Colonic mucosa (tissue), 4 donors: ENCODE measurements around the gene CYB5D1. TPM values are rescaled to one million over a fixed set of nuclear protein-coding genes. Genes with fewer than 3 reads are reported as not detected.

ENCODE experiments used
- DNase-seq: peaks from one replicate; pipeline ENCODE4 v3.0.0-alpha.2; 2020
- H3K27ac ChIP-seq: fragments of 200-600 bp; one replicate; pipeline ENCODE4 v1.8.0; 2021
- H3K27me3 ChIP-seq: fragments of 200-600 bp; one replicate; pipeline ENCODE4 v1.8.0; 2021
- H3K36me3 ChIP-seq: fragments of 200-600 bp; one replicate; pipeline ENCODE4 v1.8.0; 2021
- H3K4me1 ChIP-seq: fragments of 200-600 bp; one replicate; pipeline ENCODE4 v1.8.0; 2021; ENCODE audit warnings: mild to moderate bottlenecking
- H3K4me3 ChIP-seq: fragments of 200-600 bp; one replicate; pipeline ENCODE4 v1.8.0; 2021
- H3K9ac ChIP-seq, 2 donors: one replicate each; pipeline ENCODE4 v1.7.0; 2013; ENCODE audit warnings: control low read depth in 2 of 2, low read depth in 2 of 2, low read length in 2 of 2
- H3K9me3 ChIP-seq: fragments of 200-600 bp; one replicate; pipeline ENCODE4 v1.8.0; 2021
- CTCF ChIP-seq: fragments of 200-600 bp; IDR thresholded peaks from one replicate; pipeline ENCODE4 v1.8.0; 2022; ENCODE audit warnings: antibody characterized with exemption, mild to moderate bottlenecking
- intact Hi-C: fragments of 100-400 bp; cut with DNase I; formaldehyde crosslinking; loops from one replicate; pipeline ENCODE4 v1.14.1; 2022
- total RNA-seq, 2 donors: library from RNA; stranded (reverse); fragmentation: NEBNext Ultra II Directional in 1 of 2; extraction: Animal tissue kit (Norgen Biotek cat#: 25700) in 1 of 2; gene quantifications; one replicate each; pipeline ENCODE4 v1.2.1, GENCODE V29; 2021
- donor health status: healthy.
- donor health status: DM: no; HTN: no; CAD: no.
- donor health status: DM: no; HTN: no; CAD: no.

Gene CYB5D1
- total RNA-seq, 2 donors from 2014 or later = 9.4 to 18.2 TPM

- H3K4me1 ChIP-seq = peaks cover 9% of the 10 kb centered on the region
- H3K36me3 ChIP-seq = peaks cover 8% of the 10 kb centered on the region
- no peak overlapping the region for H3K4me3 ChIP-seq
- H3K9ac ChIP-seq = no peak overlapping the region
- no peaks in the 10 kb centered on the region for H3K9me3 ChIP-seq
- TF ChIP-seq CTCF = no peak
- DNase-seq = no peak
- no peaks in the 10 kb centered on the region for H3K27me3 ChIP-seq
- intact Hi-C loops = loop anchor here (5.0 kb wide), 1 partner anchor 131 kb away; no protein-coding TSS in a partner anchor
- H3K27ac ChIP-seq = no peak overlapping the region
Observed at GRCh38 chr17:7911116-7911515, 53.3 kb downstream of the CYB5D1 start.

Other genes starting within 250 kb of the CYB5D1 start
- 10 to 100 TPM; 24.9 to 27.4 TPM for gene FXR2, start 243.1 kb upstream of the CYB5D1 start, total RNA-seq
- 10 to 100 TPM; 55.3 to 77.3 TPM for gene SAT2, start 230.2 kb upstream of the CYB5D1 start, total RNA-seq
- gene SHBG, start 227.9 kb upstream of the CYB5D1 start, total RNA-seq = under 1 TPM; 0.42 to 0.64 TPM
- 1 to 10 TPM in 1 of 2 donors, under 1 TPM in 1; 0.54 to 1.4 TPM for gene ATP1B2, start 207.1 kb upstream of the CYB5D1 start, total RNA-seq
- 10 to 100 TPM; 64.3 to 90.0 TPM for gene TP53, start 170.5 kb upstream of the CYB5D1 start, total RNA-seq
- gene WRAP53, start 169.5 kb upstream of the CYB5D1 start, total RNA-seq = 10 to 100 TPM in 1 of 2 donors, 1 to 10 TPM in 1; 6.0 to 22.6 TPM
- gene EFNB3, start 152.8 kb upstream of the CYB5D1 start, total RNA-seq = under 1 TPM; 0.42 to 0.82 TPM
- gene DNAH2, start 140.3 kb upstream of the CYB5D1 start, total RNA-seq = under 1 TPM; 0.32 to 0.62 TPM
- 10 to 100 TPM; 32.7 to 42.6 TPM for gene KDM6B, start 23.8 kb upstream of the CYB5D1 start, total RNA-seq
- gene TMEM88, start 2.9 kb upstream of the CYB5D1 start, total RNA-seq = 1 to 10 TPM; 2.5 to 2.7 TPM
- 100 to 1,000 TPM in 1 of 2 donors, 10 to 100 TPM in 1; 59.5 to 133 TPM for gene NAA38, start 444 bp upstream of the CYB5D1 start, total RNA-seq
- gene CHD3, start 30.8 kb downstream of the CYB5D1 start, total RNA-seq = 100 to 1,000 TPM in 1 of 2 donors, 10 to 100 TPM in 1; 56.3 to 108 TPM
- gene RNF227, start 58.3 kb downstream of the CYB5D1 start, total RNA-seq = 1 to 10 TPM; 2.8 to 3.0 TPM
- 1 to 10 TPM; 1.1 to 2.6 TPM for gene KCNAB3, start 71.9 kb downstream of the CYB5D1 start, total RNA-seq
- gene TRAPPC1, start 73.9 kb downstream of the CYB5D1 start, total RNA-seq = 100 to 1,000 TPM; 116 to 129 TPM
- gene CNTROB, start 74.2 kb downstream of the CYB5D1 start, total RNA-seq = 10 to 100 TPM; 23.9 to 40.6 TPM
- gene GUCY2D, start 144.6 kb downstream of the CYB5D1 start, total RNA-seq = under 1 TPM; 0.21 to 0.37 TPM
- gene ALOX15B, start 181.1 kb downstream of the CYB5D1 start, total RNA-seq = under 1 TPM; 0.52 to 0.56 TPM
- under 1 TPM; 0.48 to 0.69 TPM for gene ALOX12B, start 229.7 kb downstream of the CYB5D1 start, total RNA-seq